Glomerular visceral epithelial cell (primary cell): Measurements from ENCODE around the gene SPRY4.
"Not testable (repeated sequence)": the region's sequence is repeated elsewhere in the genome, so short reads cannot be mapped to it uniquely, and the experiment has no call there.

ENCODE experiments used
- DNase-seq: peaks from one replicate; pipeline ENCODE4 v3.0.0-alpha.2; 2016; ENCODE audit errors: extremely low spot score

SPRY4 gene

DNA sequence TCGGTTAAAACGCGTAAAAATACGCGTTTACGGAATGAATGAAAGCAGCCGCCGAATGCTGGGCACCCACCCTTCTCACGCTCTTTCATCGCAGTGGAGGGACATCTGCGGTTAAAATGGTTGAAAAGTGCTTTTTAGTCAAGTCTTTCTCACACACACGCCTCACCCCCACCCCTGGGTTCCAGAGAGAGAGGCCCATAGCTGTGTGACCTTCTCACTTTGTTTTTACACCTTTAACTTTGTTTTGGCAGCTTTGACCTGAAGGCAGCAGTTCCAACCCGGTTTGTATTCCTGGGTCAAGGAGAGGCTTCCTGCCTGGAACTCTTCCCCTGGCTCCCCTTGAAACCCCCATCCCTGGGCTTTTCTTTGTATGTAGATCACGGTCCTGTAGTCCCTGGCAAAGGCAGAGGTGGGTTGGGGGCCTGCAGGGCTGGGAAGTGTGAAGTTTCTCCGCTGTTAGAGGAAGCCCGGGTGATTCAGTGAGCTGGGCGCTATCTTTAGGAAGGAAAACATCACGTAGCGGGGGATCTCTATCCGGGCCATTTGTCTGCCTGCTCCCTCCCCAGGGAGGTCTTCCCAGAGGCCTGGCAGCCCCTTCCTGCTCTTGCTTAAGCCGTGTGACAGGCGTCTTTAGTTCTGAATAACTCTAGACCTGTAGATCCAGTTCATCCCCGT is 29.6 kb downstream of the SPRY4 start:
- no peak for DNase-seq

DNA sequence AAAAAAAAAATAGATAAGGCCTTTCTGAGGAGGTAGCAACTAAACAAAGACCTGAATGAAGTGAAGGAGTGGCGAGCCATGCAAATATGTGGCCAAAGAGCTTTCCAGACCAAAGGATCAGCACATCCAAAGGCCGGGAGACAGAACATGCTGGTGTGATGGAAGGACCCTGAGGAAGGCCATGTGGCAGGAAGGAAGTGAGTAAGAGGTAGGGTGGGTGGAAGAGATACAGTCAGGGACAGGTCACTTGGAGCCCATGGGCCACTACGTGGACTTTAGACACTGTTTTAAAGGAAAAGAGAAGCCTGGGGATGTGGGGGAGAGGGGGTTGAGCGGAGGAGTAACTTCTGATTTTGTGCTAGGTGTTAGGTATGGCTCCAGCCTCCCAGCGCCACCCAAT is 31.3 kb downstream of the SPRY4 start:
- DNase-seq, result no peak

DNA sequence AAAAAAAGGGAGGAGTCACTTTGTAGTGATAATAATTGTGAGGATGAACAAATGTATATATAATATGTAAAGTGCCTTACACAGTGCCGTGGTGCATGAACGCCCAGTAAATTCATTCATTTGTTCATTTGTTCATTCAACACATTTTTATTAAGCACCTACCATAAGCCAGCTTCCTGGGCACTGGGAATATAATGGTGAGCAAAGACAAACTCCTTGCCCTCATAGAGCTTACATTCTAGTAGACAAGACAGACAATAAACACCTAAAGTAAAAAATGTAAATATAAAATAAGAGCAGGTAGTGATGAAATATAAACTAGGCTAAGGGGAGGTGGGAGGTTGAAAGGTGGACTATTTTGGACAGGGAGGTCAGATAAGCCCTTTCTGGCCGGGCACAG is 32.0 kb downstream of the SPRY4 start:
- no peak for DNase-seq

DNA sequence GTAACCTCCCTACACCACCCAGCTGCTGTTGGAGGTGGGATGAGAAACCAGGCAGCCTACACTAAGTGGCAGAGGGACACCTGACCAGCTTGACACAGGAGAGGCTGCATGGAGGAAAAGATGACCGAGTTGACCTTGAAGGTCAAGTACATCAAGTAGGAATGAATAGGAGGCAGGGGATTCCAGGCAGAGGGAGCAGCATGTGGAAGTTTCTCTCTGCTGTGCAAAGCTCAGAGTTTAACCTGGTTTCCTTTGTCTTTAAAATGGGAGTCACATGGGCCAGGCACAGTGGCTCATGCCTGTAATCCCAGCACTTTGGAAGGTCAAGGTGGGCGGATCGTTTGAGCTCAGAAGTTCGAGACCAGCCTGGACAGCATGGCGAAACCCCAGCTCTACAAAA is 32.6 kb downstream of the SPRY4 start:
- no peak for DNase-seq

DNA sequence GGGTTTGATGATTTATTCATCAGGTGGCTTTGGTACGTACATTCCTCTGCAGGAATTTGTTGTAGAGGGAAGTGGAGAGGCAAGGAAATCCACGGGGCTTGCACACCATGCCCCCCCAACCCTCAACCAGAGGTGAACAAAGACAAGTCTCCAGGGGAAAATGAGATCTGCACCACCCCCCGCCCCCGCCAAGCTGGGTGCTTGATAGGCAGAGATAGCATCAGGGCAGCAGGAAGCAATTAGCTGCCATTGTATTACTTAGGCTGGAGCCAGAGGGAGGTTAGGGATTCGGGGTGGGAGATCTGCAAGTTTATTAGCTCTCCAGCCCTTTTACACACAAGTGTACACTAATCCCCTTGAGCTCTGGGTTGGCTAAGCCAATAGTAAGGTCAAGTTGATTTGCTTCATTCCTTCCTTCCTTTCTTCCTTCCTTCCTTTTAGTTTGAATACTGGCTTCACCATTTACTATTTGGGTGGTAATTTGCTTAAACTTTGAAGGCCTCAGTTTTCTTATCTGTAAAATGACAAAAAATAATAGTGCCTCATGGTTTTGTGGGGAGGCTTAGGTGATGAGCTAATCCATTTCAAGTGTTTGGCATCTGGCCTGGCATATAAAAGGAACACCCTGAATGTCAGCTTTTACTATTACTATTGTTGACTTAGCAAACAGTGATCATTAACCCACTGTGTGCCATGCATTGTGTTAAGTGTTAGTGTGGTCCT is 34.1 kb downstream of the SPRY4 start:
- DNase-seq, result no peak

DNA sequence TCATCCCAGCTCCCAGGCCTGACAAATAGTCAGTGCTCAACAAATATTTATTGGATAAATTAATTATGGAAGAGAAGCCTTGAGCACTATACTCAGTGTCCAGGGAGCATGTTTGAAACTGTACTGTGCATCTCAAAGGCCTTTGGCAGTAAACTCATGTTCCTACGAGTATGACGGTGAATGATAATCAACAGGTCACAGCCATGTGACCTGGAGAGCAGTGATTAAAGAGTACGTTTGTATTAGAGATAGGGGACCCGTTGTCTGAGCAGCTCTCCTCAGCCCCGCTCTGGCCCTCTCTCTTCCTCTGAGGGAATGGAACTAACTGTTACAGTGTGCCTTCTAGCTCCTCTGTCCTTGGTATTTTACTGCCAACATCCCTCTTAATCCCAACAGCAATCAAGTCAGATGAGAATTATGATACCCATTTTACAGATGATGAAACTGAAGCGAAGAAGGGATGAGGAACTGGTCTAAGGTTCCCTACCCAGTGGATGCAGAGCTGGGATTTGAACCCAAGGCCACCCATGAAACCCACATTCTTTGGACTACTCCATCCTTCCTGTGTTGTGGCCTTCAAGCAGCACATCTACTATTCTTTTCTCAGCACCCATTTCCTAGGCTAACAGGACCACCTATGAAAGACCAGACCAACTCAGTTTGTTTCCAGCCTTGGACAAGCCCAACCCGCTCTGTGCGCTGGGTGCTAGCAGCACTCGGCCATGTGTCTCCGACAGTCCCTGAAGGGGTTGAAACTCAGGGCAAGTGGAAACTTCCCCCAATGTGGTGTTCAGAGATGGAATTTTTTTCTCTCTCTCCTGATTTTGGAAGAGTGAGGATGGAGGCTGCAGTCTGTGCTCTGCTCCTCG is 34.9 kb downstream of the SPRY4 start:
- DNase-seq, result no peak

DNA sequence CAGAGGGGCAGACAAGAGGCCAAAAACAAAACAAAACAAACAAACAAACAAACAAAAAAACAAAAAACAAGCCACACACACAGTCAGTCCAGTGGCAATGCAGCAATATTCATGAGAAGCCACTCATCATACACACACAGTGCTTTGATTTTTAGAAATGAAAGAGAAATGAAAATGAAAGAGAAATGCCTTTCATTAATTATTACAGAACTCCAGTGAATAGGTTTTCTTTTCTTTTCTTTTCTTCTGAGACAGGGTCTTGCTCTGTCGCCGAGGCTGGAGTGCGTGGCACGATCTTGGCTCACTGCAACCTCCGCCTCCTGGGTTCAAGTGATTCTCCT is 36.9 kb downstream of the SPRY4 start:
- DNase-seq, result no peak

DNA sequence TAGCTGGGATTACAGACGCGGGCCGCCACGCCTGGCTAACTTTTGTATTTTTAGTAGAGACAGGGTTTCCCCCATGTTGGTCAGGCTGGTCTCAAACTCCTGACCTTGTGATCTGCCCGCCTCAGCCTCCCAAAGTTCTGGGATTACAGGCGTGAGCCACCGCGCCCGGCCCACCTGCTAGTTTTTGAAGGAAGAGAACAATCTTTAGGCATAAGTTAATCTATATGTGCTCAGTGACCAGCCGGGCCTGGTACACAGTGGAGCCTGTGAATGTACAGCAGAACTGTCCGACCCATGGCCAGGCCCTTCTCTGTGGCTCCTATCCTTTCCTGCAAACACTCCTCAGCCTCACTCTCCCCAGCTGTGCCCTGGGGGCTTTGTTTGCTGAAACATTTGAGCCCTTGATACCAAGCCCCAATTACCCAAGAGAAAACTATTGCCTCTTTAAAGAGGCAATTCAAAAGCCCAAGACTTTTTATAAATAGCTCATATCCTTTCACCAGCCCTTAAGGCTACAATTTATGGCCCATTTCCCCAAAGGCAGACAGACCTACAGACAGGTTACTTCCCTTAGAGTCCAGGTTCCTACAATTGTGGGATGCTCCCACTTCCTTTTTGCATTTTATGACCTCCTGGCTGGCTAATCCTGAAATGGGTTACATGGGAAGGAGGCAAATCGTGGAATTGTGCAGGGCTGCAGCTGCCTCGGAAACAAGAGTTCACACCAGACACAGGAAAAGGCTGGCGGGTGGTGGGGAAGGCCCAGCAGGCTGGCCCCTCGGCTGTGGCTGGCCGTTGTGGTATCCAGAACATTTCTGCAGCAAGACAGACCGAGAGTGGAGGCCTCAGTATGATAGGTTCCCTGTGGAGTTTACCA is 37.5 kb downstream of the SPRY4 start:
- DNase-seq, result no peak

DNA sequence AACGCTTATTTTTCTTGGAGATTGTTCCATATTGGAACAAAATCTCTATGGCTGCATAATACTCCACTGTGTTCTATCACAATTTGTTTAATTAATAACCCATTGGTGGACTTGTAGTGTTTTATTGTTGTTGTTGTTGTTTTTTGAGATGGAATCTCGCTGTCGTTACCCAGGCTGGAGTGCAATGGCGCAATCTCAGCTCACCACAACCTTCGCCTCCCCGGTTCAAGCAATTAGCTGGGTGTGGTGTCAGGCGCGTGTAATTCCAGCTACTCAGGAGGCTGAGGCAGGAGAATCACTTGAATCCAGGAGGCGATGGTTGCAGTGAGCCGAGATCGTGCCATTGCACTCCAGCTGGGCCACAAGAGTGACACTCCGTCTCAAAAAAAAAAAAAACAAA is 38.7 kb downstream of the SPRY4 start:
- DNase-seq, result no peak

DNA sequence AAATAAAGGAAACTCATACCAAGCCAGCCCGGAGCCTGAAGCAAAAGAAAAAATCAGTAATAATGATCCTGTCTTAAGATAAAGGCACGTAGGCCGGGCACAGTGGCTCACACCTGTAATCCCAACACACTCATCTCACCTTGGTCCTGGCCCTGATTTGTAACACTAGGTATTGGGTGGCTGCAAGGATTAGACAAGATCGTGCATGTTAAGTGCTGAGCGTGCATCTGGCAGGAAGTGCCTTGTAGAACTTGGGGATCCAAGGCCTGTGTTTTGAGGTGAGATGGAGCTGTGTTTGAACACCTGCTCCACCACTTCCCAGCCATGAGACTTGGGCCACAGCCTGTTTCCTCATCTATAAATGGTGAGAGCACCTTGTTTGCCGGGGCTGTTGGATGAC is 41.5 kb downstream of the SPRY4 start:
- no peak for DNase-seq

DNA sequence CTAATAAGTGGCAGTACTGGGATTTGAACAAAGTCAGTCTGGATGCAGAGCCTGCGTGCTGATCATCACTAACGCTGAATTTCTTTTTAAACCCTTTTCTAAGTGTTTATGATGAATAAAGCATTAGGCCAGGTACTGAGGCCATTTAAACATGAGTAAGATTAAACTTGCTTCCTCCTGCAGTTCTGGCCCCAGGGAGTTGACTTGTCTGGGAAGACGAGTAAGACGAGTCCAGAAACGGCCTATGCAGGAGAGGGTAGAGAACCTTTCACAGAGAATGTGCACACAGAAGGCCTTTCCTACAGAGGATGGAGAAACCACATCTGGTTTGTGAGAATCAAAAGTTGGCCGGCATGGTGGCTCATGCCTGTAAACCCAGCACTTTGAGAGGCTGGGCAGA is 42.9 kb downstream of the SPRY4 start:
- DNase-seq, result no peak

DNA sequence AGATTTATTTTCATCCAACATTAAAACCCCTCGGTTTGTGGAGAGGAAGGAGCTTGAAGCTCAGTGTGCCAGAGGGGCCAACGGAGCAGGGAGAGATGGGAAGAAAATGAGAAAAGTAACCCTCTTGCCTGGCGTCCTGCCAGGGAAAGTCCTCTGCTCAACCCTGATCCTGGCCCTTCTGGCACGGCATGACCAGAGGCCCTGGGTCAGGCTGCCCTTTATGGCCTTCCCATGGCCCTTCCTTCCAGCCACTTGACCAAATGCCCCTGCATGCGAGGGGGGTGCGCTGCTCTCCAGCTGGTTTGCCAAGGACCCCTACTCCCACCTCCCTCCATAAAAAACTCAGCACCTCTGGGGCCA is 43.8 kb downstream of the SPRY4 start:
- DNase-seq, result no peak

DNA sequence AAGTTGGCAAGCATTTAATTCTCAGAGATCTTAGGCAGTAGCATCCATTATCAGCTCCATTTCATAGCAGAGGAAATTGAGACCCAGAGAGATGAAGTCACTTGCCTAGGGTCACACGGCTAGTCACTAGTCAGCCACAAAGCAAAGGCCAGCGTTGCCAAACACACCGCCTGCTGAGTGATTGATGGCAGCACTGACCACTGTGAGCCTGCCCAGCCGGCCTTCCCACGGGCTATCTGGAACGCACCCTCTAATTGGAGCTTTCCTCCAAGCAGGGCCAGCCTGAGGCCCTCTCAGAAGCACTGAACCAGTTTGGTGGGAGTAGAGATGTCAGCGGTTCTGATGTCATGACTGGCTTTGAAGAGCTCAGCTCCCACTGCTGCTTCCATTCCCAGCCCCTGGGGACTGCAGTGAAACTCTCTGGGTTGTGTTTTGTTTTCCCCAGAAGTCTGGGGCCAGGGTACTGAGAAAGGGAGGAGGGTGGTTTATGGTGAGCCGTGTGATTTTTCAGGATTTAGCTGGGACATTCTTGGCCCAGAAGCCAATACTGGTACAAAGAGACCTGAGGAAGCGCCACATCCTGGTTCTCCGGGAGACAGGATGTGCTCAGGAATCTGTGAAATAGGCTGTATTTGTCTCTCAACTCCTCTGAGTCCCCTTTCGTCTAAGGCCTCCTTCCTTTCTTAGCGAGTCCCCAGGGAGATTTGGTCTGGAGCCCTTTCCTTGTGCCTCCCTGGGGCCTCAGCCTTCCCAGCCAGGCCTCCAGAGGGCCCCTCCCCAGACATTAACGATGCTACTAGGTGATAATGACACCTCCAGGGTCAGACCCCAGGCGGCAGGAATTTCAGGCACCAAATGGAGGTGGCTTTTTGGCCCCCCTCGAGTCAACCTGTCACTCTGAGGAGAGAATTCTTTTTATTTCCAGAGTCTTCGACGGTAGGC is 44.5 kb downstream of the SPRY4 start:
- DNase-seq, result no peak

DNA sequence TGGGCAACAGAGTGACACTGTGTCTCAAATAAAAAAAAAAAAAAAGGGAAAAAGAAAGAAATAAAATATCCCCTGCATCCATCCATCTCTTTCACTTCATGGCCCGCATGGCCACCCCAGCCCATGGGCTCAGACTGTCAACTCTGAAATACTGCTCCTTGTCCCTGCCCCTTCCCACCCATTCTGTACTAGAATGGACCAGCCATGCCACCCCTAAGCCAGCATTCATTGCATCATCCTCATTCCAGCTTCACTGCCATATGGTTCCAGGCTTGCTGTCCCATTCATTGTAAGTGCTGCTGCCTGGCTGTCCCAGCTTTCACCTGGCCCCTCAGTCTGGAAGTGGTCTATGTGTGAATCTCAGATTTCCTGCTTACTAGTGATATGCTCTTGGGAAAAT is 46.2 kb downstream of the SPRY4 start:
- DNase-seq, result no peak

DNA sequence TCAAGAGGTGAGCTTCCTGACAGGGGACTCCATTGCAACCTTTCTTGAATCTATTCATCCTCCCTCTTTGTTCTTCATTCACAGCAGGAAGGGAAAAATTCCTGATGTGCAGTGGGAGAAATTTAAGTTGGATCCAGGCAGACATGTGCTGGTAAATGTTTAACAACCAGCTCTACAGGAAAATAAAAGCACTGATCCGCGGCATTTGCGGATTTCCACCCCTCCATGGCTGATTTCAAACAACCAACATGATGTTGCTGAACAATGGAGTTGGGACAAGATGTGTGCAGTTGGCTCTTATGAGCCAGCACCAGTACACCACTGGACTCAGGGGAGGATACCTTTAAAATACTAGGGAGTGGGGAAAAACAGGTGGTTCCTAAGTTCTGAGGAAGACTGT is 47.0 kb downstream of the SPRY4 start:
- DNase-seq, result peak; percentile 77

DNA sequence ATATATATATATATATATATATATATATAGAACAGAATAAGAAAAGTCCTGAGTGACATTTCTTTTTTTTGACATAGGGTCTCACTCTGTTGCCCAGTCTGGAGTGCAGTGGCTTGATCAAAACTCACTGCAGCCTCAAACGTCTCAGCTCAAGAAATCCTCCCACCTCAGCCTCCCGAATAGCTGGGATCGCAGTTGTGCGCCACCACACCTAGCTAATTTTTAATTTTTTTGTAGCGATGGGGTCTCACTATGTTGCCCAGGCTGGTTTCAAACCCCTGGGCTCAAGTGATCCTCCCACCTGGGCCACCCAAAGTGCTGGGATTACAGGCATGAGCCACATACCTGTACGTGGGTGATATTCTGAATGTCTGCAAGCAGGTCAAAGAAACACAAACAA is 48.3 kb downstream of the SPRY4 start:
- no peak for DNase-seq

DNA sequence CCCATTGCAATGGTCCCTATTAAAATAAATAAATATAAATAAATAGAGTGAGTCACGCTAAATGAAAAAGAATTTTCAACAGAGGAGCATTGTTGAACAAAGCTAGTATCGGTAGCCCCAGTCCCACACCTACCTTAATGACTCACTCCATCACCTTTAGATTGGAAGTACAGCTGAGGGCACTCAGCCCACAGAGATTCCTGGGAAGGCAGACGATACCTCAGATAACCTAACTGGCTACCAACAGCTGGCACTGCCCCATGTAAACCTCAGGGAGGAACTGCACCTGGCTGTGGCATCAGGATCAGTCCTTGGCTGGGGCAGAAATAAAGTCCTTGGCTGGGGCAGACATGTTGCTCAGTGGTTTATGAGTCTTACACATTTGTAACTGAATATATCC is 49.3 kb downstream of the SPRY4 start:
- DNase-seq, result peak; percentile 44

DNA sequence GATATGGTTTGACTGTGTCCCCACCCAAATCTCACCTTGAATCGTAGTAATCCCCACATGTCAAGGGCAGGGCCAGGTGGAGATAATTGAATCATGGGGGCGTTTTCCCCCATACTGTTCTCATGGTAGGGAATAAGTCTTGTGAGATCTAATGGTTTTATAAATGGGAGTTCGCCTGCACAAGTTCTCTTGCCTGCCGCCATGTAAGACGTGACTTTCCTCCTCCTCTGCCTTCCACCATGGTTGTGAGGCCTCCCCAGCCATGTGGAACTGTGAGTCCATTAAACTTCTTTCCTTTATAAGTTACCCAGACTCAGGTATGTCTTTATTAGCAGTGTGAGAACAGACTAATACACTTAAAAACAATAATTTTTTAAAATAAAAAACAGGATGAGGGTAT is 52.2 kb downstream of the SPRY4 start:
- DNase-seq, result not testable (repeated sequence)

DNA sequence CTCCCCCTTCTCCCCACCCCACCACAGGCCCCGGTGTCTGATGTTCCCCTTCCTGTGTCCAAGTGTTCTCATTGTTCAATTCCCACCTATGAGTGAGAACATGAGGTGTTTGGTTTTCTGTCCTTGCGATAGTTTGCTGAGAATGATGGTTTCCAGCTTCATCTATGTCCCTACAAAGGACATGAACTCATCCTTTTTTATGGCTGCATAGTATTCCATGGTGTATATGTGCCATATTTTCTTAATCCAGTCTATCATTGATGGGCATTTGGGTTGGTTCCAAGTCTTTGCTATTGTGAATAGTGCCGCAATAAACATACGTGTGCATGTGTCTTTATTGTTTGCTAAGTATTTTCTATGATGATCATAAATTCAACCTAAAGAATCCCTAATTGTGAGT is 60.7 kb downstream of the SPRY4 start:
- not testable (repeated sequence) for DNase-seq

DNA sequence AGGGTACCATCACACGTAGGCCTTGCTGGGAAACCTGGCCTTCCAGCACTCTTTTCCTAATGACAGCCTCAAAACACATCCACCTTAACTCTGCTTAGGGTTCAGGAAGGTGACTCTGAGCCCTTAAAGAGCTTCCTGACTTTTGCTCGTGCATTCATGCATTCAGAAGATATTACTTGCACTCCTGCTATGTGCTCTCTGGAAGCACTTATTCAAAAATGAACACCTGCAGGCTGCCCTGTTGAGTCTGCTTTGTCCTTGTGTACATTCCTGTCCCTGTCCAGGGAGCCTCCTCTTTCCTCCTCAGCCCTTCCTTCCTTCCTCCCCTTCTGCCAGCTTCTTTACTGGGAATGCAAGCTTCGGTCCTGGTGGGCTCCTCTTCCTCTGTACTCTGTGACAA is 61.5 kb downstream of the SPRY4 start:
- peak; percentile 32 for DNase-seq

DNA sequence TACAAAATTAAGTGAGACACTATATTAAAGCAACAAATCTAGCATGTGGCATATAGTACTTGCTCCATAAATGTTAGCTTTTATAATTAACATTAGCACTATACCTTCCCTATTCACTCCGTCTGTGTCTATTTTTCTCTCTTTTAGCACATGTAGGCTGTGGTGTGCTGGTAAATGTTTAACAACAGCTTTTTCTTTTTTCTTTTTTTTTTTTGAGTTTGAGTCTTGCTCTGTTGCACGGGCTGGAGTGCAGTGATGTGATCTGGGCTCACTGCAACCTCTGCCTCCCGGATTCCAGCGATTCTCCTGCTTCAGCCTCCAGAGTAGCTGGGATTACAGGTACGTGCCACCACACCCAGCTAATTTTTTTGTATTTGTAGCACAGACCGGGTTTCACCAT is 62.1 kb downstream of the SPRY4 start:
- DNase-seq, result peak; percentile 42
